ACHN (cell line): ENCODE measurements around the gene AOPEP.

ENCODE experiments used
- DNase-seq: peaks from one replicate; pipeline ENCODE4 v3.0.0-alpha.2; 2015
- in situ Hi-C: cut with HindIII; loops from 2 replicates; pipeline ENCODE4 v1.10.0; 2017; ENCODE audit warnings: low sequenced_read_pairs, low pct_ligation_motif_present, low pct_unique_long_range_greater_than_20kb

Gene AOPEP

GRCh38 chr9:94899464-94900221, 173.1 kb downstream of the AOPEP start:
- peak; percentile 21 for DNase-seq
- in situ Hi-C loops: no loop called here

DNA sequence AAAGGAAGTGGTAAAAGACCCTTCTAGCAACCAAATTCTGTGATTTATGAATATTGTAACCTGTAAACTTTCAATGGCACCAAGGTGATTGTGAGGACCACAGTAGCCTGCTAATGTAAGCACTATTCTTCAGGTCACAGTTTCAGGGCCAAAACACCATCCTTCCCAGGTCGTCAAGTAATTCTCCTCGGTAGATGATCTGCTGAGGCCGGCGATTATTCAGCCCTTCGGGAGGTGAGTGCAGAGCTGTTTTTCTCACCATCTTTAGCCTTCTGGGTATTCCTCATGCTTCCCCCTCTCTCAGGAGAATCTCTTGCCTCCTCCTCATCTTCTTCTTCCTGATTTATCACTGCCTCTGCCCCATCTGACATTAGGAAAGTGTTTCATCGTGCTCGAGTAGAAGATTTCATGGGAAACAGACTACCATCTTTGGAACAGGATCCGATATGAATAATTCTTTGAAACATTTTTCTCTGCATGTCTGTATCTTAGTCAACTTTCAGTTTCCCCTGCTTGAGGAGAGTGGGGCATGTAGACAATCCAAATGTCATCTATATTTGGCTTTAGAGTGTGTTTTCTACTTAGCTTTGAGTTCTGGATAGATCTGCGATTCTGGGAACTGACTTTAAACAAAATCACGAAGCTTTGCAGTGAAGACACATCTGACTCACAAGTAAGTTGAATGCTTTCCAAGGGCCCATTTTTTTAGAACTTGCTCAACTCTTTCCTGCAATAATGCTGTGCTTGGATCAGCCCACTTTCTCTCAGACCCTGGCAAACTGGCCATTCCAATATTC, 173.9 kb downstream of the AOPEP start:
- in situ Hi-C loops: no loop called here
- DNase-seq: peak; percentile 86

DNA sequence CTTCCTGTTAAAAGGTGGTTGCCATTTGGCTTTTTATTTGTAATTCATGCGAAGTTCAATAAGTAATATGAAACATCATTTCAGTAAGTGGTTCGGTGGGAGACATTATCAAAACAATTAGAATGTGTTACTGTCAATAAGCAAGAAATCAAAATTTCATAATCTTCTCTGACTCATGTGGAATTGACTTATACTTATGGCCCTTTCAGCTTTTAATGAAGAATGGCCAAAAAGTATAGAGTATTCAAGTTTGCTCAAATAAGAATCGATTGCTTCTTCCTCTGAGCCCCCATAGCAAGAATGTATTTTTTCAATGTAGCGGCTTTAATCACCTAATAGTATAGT, 174.5 kb downstream of the AOPEP start:
- DNase-seq: no peak
- in situ Hi-C loops: no loop called here

- in situ Hi-C loops: no loop called here
- no peak for DNase-seq
Measured at GRCh38 chr9:94903961-94904421, 177.5 kb downstream of the AOPEP start.

GRCh38 chr9:94904806-94905205, 178.3 kb downstream of the AOPEP start:
- in situ Hi-C loops: no loop called here
- no peak for DNase-seq

DNA sequence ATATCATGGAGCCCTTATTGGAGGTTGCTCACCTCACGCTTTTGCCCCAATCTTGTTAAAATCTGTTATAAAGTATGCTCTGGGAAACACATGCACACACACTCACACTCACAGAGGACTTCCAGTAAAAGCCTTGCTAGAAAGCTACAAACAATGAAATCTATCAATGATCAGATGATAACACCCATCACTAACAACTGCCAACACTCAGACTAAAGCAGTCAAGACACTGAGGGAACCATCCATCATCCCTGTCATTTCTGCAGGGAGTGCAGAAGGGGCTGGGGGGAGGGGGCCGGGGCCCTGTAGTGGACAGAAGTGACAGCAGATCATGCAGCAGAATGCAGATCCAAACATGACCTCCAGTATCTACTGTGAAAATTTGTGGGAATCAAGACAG, 179.1 kb downstream of the AOPEP start:
- in situ Hi-C loops: no loop called here
- DNase-seq: no peak

GRCh38 chr9:94906181-94906580, 179.7 kb downstream of the AOPEP start:
- in situ Hi-C loops: no loop called here
- no peak for DNase-seq

GRCh38 chr9:94906713-94907112, 180.2 kb downstream of the AOPEP start:
- no peak for DNase-seq

GRCh38 chr9:94907264-94907936, 180.9 kb downstream of the AOPEP start:
- in situ Hi-C loops: no loop called here
- DNase-seq: no peak

More at GRCh38 chr9:94906713-94907112, 180.2 kb downstream of the AOPEP start:
- in situ Hi-C loops: no loop called here

GRCh38 chr9:94908011-94908563, 181.6 kb downstream of the AOPEP start:
- DNase-seq: no peak
- in situ Hi-C loops: no loop called here

- in situ Hi-C loops: no loop called here
- DNase-seq: peak; percentile 92
Measured at GRCh38 chr9:94908583-94909249, 182.2 kb downstream of the AOPEP start.

DNA sequence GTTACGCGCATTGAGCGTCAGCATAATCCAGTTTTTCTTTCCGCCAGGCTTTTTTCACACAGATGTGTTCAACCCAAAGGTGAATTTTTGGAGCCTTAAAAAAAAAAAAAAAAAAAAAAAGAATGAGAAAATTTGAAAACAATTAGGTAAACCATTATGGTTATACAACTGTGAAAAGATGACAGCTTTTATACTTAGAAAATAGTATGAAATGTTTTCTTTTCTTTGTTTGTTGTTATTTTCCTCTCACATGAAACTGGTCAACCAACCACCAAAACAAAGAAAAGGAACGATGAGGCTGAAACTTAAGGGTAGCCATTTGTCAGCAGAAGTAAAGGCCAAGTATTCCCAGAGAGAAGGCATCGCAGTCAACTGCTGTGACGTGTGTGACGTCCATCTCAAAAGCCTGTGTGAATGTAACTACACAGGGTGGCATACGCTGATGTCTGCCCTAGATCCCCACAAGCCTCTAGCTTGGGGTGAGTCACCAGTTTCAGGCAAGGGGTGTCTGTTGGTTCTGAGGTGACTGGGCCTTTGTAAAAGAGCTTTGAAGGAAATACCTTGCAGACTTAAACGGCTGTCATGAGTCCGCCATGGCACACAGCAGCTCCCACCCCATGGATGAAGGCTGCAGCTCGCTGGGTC, 182.9 kb downstream of the AOPEP start:
- DNase-seq: peak; percentile 46
- in situ Hi-C loops: no loop called here

DNA sequence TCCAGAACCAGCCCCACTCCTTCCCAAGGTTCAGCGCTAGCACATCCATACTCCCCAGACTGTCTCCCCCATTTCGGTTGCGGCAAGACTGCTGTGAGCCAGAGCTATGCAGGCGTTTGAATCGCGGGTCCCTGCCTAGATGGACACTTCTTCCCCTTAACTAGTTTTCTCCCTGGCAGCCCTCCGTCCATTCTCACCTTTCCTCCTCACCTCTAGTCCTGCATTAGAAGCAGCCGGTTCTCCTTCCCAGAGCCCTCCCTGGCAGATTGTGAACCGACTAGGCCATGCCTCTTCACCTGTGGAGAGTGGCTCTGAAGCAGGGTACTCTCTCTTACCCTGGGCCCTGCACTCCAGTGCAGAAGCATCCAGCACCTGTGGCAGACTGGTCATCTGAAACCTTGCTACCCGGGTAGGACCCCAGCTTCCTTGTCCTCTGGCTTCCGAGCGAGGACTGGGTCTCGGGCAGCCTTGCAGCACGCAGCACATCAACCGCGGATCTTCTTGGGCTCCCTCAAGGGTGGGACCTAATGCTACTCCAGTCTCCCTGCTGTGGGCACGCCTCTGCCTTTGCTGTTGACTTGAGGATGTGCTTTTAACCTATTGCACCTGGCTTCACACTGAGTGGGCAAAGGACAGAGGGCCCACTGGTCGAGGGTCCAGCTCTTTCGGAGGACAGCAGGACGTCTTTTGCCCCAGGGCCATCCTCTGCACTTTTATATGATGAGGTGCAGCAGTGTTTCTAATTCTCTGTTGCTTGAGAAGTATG, 183.6 kb downstream of the AOPEP start:
- DNase-seq: no peak
- in situ Hi-C loops: no loop called here

DNA sequence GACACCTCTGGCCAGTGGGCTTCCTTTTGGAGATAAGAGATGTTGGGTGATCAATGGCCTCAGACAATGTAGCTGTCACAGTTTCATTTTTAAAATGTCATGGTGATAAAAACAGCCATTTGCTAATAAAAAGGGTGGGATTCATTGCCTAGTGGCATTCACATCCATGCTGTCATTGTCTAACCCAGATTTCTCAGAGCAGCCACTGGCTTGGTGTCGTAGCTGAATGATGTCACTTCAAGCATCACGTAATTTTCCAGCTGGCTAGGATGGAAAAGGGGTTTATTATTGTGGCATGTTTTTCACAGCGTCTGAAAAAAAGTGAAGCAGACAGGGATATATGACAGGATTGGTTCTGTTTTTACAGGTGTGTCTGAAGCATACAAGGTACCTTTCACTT, 184.7 kb downstream of the AOPEP start:
- DNase-seq: no peak
- in situ Hi-C loops: no loop called here

DNA sequence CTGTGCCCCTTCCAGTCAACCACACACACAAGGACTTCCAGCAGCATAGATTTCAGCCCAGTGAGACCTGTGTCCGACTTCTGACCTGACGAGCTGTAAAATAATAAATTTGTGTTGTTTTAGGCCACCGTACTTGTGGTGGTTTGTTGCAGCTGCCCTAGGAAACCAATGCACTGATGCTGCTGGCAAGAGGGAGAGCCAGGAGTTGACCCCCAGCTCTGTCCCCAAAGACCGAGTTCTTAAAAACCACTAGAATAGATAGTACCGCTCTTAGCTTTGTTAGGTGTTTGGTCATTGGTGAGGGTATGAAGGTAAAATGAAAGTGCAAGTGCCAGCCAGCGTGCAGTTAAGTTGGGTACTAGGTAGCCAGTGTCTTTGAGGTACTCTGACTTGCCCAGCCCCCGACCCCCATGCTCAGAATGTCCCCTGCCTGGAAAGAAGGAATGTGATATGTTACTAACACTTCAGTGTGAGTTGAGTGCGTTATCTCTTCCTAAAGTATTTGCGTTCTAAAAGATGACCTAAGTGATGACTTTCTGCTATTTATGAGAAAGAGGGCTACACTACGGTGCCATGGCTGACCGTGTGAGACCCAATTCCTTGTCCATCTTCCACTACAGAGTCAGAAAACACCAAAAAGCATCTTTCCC, 185.6 kb downstream of the AOPEP start:
- in situ Hi-C loops: no loop called here

DNA sequence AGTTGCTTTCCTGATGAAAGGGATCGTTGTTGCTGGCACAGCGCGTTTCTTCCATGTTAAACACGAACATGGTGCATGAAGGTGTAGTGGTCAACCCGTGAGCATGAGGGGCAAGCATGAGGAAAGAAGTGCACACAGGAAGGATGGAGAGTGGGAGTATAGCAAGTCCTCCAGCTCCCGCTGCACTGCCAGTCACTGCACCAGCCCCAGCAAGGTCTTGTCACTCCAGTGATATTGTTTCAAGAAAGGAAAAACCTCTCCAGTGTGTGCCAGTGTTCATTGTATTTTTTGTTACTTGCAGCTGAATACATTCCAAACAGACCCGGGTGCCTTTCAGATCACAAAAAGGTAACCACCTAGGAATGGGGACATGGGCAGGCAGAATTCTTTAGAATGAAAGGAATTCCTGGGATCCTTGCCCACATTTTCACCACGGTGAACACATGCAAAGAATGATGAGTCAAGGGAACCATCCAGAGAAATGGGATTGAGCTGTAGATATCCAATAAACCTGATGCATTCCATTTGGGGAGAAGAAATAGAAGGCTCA, 186.3 kb downstream of the AOPEP start:
- peak; percentile 94 for DNase-seq
- in situ Hi-C loops: no loop called here

More for the DNA sequence above, 185.6 kb downstream of the AOPEP start:
- peak; percentile 42 for DNase-seq

DNA sequence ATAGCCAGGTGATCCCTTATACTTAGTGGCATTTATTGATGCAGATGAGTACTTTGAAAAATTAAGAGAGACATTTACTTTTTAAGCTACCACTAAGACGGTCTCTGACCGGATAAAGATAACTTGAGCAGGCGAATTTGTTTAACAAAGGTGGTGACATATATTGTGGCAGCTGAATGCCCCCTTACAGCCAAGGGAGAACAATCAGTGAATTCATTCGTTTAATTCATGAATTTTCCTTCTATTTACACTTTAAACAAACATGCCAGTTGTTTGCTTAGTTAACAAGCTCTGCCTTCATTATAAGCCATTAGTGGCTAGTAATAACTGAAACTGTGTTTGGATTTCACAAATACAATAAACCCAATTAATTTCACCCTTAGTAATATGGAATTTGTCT, 187.1 kb downstream of the AOPEP start:
- in situ Hi-C loops: no loop called here
- DNase-seq: no peak
